Fibroblast of skin of right quadriceps (primary cell): ENCODE data around the gene DTNBP1.
"Not testable (repeated sequence)": the region's sequence is repeated elsewhere in the genome, so short reads cannot be mapped to it uniquely, and the experiment has no call there.

ENCODE experiments used
- DNase-seq: peaks from one replicate; pipeline ENCODE4 v3.0.0-alpha.2; 2013

The DTNBP1 gene

GRCh38 chr6:15553736-15554294 is 109.0 kb downstream of the DTNBP1 start:
- DNase-seq, result no peak

DNA sequence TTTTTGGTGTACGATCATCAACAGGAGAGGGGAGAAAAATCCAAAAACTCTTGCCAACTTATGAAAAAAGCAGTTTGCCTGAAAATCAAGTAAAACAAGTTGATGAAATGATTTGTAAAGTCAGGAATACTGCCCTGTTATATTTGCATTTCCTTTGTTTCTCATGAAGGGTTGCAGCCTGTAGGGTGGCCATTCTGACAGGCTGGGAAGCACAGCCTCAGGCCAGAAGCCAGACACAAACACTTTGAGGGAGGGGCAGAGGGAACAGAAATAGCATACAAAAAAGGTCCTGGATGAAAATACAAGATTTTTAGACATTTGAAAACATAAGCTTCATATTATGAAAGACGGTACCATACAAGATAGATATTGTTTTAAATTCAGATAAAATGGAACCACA is 109.8 kb downstream of the DTNBP1 start:
- no peak for DNase-seq

GRCh38 chr6:15551798-15552197 is 111.0 kb downstream of the DTNBP1 start:
- DNase-seq, result peak; percentile 18

GRCh38 chr6:15551262-15551661 is 111.6 kb downstream of the DTNBP1 start:
- DNase-seq, result no peak

DNA sequence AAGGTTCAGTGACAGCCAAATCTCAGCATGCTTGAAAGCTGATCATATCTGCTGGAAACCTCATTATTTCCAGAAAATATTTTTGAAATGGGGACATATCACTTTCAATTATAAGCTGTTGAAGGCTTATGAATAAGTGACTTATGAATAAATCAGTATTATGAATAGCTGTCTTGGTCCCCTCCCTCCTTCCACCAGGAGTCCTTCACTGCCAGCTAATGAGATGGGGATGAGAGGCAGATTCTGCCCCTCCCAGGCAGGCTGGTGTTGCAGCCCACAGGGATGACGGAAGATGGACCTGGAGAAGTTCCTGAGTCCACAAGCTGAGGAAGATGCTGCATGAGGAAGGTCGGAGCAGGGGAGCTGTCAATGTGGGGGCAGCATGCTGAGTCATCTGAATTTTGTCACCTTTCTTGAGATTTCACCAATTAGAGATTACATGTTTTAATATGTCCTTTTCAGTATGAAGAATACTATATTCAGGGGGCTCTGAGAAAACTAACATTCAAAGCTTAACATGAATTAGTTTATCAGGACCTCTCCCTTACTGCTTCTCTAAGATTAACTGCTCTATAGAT is 112.2 kb downstream of the DTNBP1 start:
- DNase-seq, result no peak

- no peak for DNase-seq
Observed at GRCh38 chr6:15549371-15549770, 113.5 kb downstream of the DTNBP1 start.

GRCh38 chr6:15547400-15547799 is 115.4 kb downstream of the DTNBP1 start:
- DNase-seq, result no peak

GRCh38 chr6:15546591-15546990 is 116.2 kb downstream of the DTNBP1 start:
- DNase-seq, result no peak

DNA sequence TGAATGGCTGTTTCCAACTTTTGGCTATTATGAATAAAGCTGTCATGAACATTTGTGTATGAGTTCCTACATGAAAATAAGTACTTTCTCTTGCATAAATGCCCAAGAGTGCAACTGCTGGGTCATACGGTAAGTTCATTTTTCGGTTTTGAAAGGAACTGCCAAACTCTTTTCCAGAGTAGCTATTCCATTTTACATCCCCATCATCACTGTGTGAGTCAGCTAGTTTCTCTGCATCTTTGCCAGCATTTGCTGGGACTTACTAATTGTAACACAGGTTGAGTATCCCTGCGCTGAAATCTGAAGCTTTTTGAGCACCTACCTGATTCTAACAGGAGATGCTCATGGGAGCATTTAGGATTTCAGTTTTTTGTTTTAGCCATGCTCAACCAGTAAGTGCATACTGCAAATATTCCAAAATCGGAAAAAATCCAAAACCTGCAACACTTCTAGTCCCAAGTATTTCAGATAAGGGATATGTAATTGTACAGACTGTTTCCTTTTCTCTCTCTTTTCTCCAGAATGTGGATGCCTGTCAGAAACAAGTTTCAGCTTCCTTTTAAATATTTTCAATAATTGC is 118.4 kb downstream of the DTNBP1 start:
- peak; percentile 20 for DNase-seq

DNA sequence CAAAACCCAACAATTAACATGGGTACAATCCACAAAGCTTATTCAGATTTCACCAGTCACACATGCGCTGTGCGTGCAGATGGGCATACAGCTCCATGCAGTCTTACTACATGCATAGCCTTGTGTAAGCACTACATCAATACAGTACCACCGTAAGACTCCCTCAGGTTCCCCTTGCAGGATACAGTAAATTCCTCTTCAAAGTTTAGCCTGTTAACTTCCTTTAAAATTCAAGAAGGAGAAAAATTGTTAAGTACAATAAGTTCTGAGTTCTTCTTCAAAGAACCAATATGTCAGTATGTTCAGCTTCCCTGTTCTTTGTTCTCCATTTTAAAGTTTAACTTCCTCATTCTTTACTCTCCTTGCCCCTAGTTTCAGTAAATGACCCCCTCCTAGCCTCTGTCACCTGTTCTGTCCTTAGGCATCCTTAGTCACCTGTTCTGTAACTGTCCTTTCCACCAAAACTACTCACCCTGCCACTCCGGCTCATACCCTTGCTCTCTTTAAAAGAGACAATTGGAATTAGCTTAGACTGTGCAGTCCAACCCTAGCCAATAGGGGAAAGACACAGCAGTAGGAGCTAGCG is 119.4 kb downstream of the DTNBP1 start:
- not testable (repeated sequence) for DNase-seq

DNA sequence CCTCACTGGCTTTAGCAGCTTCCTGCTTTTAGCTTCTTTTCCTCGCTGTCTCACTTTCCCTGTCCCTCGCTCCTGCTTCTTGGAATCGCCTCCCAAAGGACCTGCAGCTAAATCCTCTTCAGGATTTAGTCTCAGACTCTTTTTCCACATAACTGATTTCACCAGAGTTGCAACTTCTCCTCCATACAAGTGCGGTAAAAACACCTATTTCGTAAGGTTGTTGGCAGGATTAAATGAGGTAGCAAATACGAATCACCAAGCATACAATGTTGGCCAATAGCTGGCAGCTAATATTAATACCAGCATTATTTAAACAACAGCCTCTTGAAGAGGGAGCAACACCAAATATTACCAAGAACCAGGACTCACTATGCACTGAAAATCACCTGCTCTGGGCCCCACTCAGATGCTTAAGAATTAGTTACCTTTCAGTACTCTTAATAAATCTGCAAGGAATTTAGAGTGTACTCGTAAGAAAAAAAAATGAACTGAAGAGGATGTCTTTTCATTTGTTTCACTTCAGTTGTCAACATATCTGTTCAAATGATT is 123.0 kb downstream of the DTNBP1 start:
- DNase-seq, result no peak

DNA sequence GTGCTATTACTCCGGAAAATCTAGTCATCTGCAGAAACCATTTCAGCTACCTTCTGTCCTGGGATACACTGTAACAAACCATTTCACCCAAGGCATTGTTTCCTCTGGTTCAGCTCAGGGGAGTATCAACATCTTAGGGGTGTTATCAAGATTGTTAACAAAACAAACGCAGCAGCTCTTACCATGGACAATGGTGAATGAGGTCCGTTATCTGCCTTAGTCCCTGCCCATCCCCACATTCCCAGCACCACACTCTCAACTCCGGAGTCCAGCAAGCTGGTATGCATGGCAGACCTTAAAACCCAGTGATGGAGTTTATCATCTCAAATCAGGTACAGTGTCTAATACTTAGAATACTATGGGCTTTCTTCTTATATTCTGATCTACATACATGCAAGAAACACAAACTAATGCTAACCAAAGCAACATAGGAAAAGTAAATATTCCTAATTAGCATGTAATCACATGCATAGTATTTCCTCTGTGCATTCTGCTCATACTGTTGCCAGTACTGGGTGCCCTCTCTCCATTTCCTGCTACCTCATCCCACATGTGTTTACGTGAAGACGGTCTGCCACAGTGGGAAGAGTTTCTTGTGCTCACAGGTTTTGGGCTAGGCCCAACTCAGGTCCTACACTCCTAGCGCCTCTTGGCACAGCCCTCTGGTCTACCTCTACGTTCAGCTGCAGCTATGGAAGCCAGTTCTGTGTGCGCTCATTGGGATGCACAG is 123.9 kb downstream of the DTNBP1 start:
- no peak for DNase-seq

GRCh38 chr6:15538106-15538505 is 124.7 kb downstream of the DTNBP1 start:
- no peak for DNase-seq

- no peak for DNase-seq
Observed at GRCh38 chr6:15536198-15536955, 126.5 kb downstream of the DTNBP1 start.

- DNase-seq, result no peak
Observed at GRCh38 chr6:15535495-15536197, 127.2 kb downstream of the DTNBP1 start.

GRCh38 chr6:15534974-15535373 is 127.9 kb downstream of the DTNBP1 start:
- DNase-seq, result no peak

DNA sequence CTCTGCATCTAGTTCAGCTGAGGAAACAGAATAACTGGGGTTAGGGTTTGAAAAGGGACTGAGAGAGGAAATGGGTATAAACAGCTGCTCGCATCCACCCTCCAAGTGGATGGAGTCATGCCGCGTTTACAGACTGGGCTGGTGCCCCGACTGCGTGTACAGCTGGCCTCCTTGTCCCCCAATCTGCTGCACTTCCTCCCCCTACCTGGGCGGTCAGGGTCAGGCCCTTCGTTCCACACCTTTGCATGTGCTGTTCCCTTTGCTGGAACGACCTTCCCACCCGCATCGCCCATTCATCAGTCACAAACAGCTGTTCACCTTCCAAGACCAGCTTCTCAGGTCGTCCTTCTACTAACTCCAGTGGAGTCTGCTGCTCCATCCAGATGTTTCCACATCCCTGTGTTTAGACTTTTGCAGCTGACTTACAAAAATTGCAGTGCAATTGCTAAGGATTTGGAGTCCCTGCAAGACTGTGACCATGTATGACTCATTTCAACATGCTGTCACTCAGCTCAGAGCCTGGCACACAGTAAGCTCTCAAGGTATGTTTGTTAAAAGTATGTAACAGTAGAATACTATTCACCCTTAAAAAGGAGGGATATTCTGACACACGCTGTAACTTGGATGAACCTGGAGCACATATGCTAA is 129.3 kb downstream of the DTNBP1 start:
- DNase-seq, result no peak

- no peak for DNase-seq
Observed at GRCh38 chr6:15531973-15532372, 130.9 kb downstream of the DTNBP1 start.

DNA sequence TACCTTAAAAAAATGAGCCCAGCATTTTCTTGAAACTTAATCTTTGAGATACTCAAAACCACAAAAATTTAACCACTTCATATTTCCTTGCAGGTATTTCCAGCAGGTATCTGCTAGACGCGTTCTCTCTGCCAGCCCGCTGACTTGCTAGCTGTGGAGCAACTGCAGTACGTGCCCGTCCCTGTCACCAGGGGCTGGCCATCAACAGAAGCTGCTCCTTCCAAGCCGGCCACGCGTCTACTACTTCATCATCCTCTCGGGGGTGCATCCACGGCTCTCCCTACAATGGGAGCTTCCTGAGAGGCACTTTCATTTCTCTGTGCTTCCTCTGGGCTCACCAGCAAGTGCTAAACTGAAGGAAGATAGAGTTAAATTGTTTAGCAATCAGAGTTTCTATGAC is 132.4 kb downstream of the DTNBP1 start:
- no peak for DNase-seq

DNA sequence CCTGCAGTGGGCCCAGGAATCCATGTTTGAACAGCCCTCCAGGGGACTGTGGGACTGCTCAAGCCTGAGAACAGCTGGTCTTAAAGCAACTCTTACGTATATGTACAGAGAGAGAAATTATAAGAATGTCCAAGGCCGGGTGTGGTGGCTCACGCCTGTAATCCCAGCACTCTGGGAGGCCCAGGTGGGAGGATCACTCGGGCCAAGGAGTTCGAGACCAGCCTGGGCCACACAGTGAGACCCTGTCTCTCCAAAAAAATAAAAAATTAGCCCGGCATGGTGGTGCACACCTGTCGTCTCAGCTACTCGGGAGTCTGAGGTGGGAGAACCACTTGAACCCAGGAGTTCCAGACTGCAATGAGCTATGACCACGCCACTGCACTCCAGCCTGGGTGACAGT is 134.0 kb downstream of the DTNBP1 start:
- no peak for DNase-seq

DNA sequence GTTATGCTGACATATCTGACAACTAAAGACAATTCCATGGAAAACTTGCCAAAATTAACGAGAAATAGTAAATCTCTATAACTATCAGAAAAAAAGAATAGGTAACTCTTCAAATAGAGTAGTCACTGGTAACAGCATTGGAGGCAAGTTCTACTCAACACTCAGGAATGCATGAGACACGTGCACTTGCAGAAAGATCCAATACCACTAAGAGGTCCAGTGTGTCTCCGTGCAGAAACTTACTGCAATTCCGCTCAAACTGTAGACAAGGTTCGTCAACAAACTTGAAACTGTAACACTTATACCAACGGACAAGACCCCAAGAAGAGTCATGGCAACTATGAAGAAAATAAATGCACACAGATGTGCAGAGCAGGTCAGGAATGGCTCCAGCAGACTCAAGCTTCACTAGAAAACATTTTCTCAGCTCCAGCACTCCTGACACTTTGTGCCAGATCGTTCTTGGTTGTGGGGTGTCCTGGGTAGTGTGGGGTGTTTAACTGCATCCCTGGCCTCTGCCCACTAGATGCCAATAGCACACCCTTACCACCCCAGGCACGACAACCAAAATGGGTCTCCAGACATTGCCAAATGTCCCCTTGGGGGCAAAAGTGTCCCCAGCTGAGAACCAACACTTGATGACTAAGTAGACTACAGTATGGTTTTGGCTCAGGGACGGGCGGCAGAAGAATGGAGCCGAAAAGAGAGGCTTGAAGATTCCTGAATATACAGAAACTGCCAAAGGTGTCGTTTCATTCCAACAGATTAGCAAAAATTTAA is 134.8 kb downstream of the DTNBP1 start:
- no peak for DNase-seq
